ENCODE measurements around the gene RNF144B.

GRCh38 chr6:18347866-18348265 is 39.3 kb upstream of the RNF144B start:
- no peak for TF ChIP-seq ZNF592 (IDR thresholded peaks at IDR 0.05)
- TF ChIP-seq MTA2 (IDR thresholded peaks at IDR 0.05; ENCODE audit: low read depth), result no peak
- no peak for TF ChIP-seq STAT3 (IDR thresholded peaks at IDR 0.05; ENCODE audit: low read depth, low read length)
- no peak for TF ChIP-seq CTCF (IDR thresholded peaks at IDR 0.05 in 2 of 3, conservative IDR thresholded peaks at IDR 0.05 in 1 of 3; ENCODE audit: control insufficient read depth in 2 of 3, extremely low read depth in 1 of 3, insufficient read depth in 1 of 3, low read depth in 3 of 3, low read length in 3 of 3)
- TF ChIP-seq MLLT1 (IDR thresholded peaks at IDR 0.05), result no peak
- TF ChIP-seq POLR2A (IDR thresholded peaks at IDR 0.05; ENCODE audit: low read depth, low read length), result no peak
- no peak for TF ChIP-seq TCF3 (IDR thresholded peaks at IDR 0.05; ENCODE audit: borderline replicate concordance, insufficient read depth, low read depth, low read length)
- no peak for TF ChIP-seq FOXM1 (IDR thresholded peaks at IDR 0.05; ENCODE audit: low read depth, low read length)
- TF ChIP-seq ZNF384 (IDR thresholded peaks at IDR 0.05; ENCODE audit: borderline replicate concordance, low read depth, low read length), result no peak
- TF ChIP-seq SMC3 (IDR thresholded peaks at IDR 0.05; ENCODE audit: borderline replicate concordance, low read length), result no peak
- TF ChIP-seq CHD1 (IDR thresholded peaks at IDR 0.05; ENCODE audit: low read depth, low read length), result no peak
- TF ChIP-seq PBX3 (IDR thresholded peaks at IDR 0.05; ENCODE audit: insufficient replicate concordance, low read depth, low read length), result no peak
- TF ChIP-seq YY1 (IDR thresholded peaks at IDR 0.05; ENCODE audit: low read depth, low read length), result no peak
